GM12878 (cell line): ENCODE data around the gene XCR1. TPM values are rescaled to one million over a fixed set of nuclear protein-coding genes. Genes with fewer than 3 reads are reported as not detected.

Experiments used
- BHLHE40 ChIP-seq, 2 experiments: fragments of 450-650 bp in 1 of 2; IDR thresholded peaks; 2 replicates each; pipeline ENCODE4 v1.6.1; 2011 to 2017; ENCODE audit warnings: low read depth in 2 of 2, borderline replicate concordance in 1 of 2, improper control_type of control experiment in 1 of 2, low read length in 1 of 2, mild to moderate bottlenecking in 1 of 2
- CREM ChIP-seq: IDR thresholded peaks from 2 replicates; pipeline ENCODE4 v1.6.1; 2014; ENCODE audit warnings: antibody characterized with exemption, low read depth
- DPF2 ChIP-seq: fragments of 450-650 bp; IDR thresholded peaks from 2 replicates; pipeline ENCODE4 v1.6.1; 2017; ENCODE audit warnings: mild to moderate bottlenecking
- FOS ChIP-seq: IDR thresholded peaks from 3 replicates; pipeline ENCODE4 v1.6.1; 2011; ENCODE audit warnings: borderline replicate concordance; ENCODE audit not compliant: insufficient read length; ENCODE audit errors: extremely low read depth
- IRF4 ChIP-seq: IDR thresholded peaks from 2 replicates; pipeline ENCODE4 v1.6.1; 2011; ENCODE audit warnings: low read depth, low read length
- MEF2B ChIP-seq: fragments of 450-650 bp; IDR thresholded peaks from 2 replicates; pipeline ENCODE4 v1.6.1; 2018; ENCODE audit warnings: mild to moderate bottlenecking, moderate library complexity; ENCODE audit not compliant: partially characterized antibody, poor library complexity, severe bottlenecking
- MYC ChIP-seq: IDR thresholded peaks from 2 replicates; pipeline ENCODE4 v1.6.1; 2011; ENCODE audit warnings: mild to moderate bottlenecking, low read length, moderate library complexity, inconsistent platforms; ENCODE audit not compliant: insufficient read depth, insufficient replicate concordance, insufficient read length, severe bottlenecking
- NBN ChIP-seq: fragments of 450-650 bp; IDR thresholded peaks from 2 replicates; pipeline ENCODE4 v1.6.1; 2016
- NFXL1 ChIP-seq: fragments of 450-650 bp; IDR thresholded peaks from 2 replicates; pipeline ENCODE4 v1.6.1; 2017; ENCODE audit warnings: antibody characterized with exemption, mild to moderate bottlenecking, borderline replicate concordance
- NR2F1 ChIP-seq: fragments of 450-650 bp; conservative IDR thresholded peaks from 2 replicates; pipeline ENCODE4 v1.6.1; 2017; ENCODE audit warnings: mild to moderate bottlenecking
- PML ChIP-seq: IDR thresholded peaks from 2 replicates; pipeline ENCODE4 v1.6.1; 2012; ENCODE audit warnings: low read length, inconsistent platforms
- POLR2AphosphoS5 ChIP-seq: IDR thresholded peaks from 2 replicates; pipeline ENCODE4 v1.6.1; 2011; ENCODE audit warnings: mild to moderate bottlenecking, low read length, inconsistent platforms
- RAD51 ChIP-seq: fragments of 450-650 bp; IDR thresholded peaks from 2 replicates; pipeline ENCODE4 v1.6.1; 2016; ENCODE audit warnings: moderate library complexity, mild to moderate bottlenecking, inconsistent platforms
- SMAD5 ChIP-seq: IDR thresholded peaks from 2 replicates; pipeline ENCODE4 v1.6.1; 2016; ENCODE audit warnings: antibody characterized with exemption, low read depth
- SMC3 ChIP-seq: IDR thresholded peaks from 2 replicates; pipeline ENCODE4 v1.6.1; 2011; ENCODE audit warnings: low read length, improper control_type of control experiment, borderline replicate concordance
- STAT1 ChIP-seq: fragments of 450-650 bp; conservative IDR thresholded peaks from 2 replicates; pipeline ENCODE4 v1.6.1; 2014; ENCODE audit warnings: antibody characterized with exemption, mild to moderate bottlenecking
- YY1 ChIP-seq: IDR thresholded peaks from 2 replicates; pipeline ENCODE4 v1.6.1; 2011; ENCODE audit warnings: low read depth, mild to moderate bottlenecking, low read length
- polyA plus RNA-seq, 11 experiments: library from polyadenylated mRNA; depleted of rRNA in 4 of 11; unstranded in 6 of 11; stranded (reverse) in 5 of 11; fragments of >200 nt; fragmentation: Nextera tagmentation in 4 of 11; fragmentation: Illumina TruSeq in 1 of 11; extraction: Ambion mirVana in 4 of 11; extraction: Trizol in 1 of 11; gene quantifications; 1 replicate in 1 of 11; 2 replicates in 10 of 11; pipeline versions ENCODE4 v1.2.1 to v1.2.3, GENCODE V29; 2011 to 2016; ENCODE audit warnings: inconsistent platforms in 2 of 11, missing spikeins in 2 of 11, low read depth in 1 of 11
- total RNA-seq, 4 experiments: library from RNA; depleted of rRNA in 3 of 4; stranded (reverse); fragments of >200 nt in 3 of 4; fragmentation: Illumina TruSeq in 1 of 4; extraction: Trizol in 1 of 4; gene quantifications; 2 replicates each; pipeline versions ENCODE4 v1.2.1 to v1.2.3, GENCODE V29; 2013 to 2021
- TF ChIP-seq, protein P1 (sequence below): fragments of 450-650 bp; IDR thresholded peaks from 2 replicates; pipeline ENCODE4 v1.6.1; 2016; ENCODE audit warnings: mild to moderate bottlenecking
- TF ChIP-seq, protein P2 (sequence below): fragments of 450-650 bp; IDR thresholded peaks from 2 replicates; pipeline ENCODE4 v1.6.1; 2018; ENCODE audit warnings: borderline replicate concordance, mild to moderate bottlenecking; ENCODE audit not compliant: partially characterized antibody
- TF ChIP-seq, protein P3 (sequence below): fragments of 450-650 bp; IDR thresholded peaks from 2 replicates; pipeline ENCODE4 v1.6.1; 2016; ENCODE audit warnings: mild to moderate bottlenecking
- TF ChIP-seq, protein P4 (sequence below): IDR thresholded peaks from 2 replicates; pipeline ENCODE4 v1.6.1; 2012; ENCODE audit warnings: low read length, inconsistent platforms
- TF ChIP-seq, protein P5 (sequence below): IDR thresholded peaks from 2 replicates; pipeline ENCODE4 v1.6.1; 2012; ENCODE audit warnings: low read depth, low read length, improper control_type of control experiment

XCR1 gene
- total and polyA plus RNA-seq, 10 of the 15 experiments (the other 5 are each of a cell fraction or from before 2014, with no cell fraction given): 0.02 to 0.29 (median 0.13) TPM; not detected in 2

DNA sequence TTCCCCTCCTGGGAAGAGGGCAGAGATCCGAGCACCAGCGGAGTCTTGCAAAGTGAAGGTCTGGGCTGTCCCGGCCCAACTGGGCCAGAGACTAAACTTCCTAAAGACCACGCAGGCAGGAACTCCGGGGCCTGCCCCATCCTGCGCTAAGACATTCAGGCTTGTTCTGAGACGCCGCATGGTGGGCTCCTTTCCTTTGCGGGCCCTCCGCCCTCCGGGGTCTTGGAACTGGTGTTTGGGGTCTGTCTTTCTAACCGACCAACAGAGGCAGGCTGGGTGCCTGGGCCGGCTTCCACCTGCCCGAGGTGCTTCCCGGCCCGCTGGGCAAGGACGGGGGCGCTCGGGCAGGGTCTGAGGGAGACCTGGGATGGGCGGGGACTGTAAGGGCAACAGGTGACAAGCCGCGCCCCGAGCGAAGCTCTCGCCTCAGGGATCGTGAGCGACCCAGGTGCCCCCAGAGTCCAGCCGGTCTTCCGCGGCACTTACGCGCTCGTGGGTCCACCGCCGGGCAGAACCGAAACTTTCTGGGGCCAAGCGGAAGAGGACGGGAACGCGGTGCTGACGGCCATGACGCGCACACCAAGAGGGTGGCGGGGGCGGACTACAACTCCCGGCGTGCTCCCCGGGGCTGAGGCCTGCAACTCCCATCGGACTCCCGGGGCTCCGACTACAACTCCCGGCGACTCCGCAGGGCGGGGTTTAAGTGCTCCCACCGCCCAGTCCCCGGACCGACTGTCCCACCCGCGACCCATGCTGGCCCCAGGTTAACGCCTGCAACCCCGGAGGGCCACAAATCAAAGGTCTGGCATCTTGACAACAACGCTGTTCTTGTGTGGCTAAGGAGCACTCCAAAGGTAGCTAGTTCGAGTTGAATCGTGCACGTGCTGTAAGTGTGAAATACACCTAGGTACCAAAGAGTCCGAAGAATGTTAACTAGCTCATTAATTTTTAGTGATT, 31.8 kb downstream of the XCR1 start, which contains the start of gene FYCO1 (continued):
- TF ChIP-seq NFXL1: peak; percentile 51; the same call in 1 of the 2 replicates
- peak in 1 of 2 experiments; percentile 64; a peak in 1 of 4 replicates for TF ChIP-seq BHLHE40 (IDR thresholded peaks at IDR 0.05; ENCODE audit: borderline replicate concordance in 1 of 2, low read depth in 2 of 2, low read length in 1 of 2)
- TF ChIP-seq NR2F1: peak; percentile 82
- TF ChIP-seq MYC: no peak
- TF ChIP-seq, protein P1, sequence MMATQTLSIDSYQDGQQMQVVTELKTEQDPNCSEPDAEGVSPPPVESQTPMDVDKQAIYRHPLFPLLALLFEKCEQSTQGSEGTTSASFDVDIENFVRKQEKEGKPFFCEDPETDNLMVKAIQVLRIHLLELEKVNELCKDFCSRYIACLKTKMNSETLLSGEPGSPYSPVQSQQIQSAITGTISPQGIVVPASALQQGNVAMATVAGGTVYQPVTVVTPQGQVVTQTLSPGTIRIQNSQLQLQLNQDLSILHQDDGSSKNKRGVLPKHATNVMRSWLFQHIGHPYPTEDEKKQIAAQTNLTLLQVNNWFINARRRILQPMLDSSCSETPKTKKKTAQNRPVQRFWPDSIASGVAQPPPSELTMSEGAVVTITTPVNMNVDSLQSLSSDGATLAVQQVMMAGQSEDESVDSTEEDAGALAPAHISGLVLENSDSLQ: 0 out of 2 replicates have a peak, but pooled peaks have one; percentile 27
- 0 out of 2 replicates have a peak, but pooled peaks have one; percentile 62 for TF ChIP-seq STAT1
- TF ChIP-seq, protein P2, sequence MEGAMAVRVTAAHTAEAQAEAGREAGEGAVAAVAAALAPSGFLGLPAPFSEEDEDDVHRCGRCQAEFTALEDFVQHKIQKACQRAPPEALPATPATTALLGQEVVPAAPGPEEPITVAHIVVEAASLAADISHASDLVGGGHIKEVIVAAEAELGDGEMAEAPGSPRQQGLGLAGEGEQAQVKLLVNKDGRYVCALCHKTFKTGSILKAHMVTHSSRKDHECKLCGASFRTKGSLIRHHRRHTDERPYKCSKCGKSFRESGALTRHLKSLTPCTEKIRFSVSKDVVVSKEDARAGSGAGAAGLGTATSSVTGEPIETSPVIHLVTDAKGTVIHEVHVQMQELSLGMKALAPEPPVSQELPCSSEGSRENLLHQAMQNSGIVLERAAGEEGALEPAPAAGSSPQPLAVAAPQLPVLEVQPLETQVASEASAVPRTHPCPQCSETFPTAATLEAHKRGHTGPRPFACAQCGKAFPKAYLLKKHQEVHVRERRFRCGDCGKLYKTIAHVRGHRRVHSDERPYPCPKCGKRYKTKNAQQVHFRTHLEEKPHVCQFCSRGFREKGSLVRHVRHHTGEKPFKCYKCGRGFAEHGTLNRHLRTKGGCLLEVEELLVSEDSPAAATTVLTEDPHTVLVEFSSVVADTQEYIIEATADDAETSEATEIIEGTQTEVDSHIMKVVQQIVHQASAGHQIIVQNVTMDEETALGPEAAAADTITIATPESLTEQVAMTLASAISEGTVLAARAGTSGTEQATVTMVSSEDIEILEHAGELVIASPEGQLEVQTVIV: no peak
- TF ChIP-seq IRF4: 0 out of 2 replicates have a peak, but pooled peaks have one; percentile 38
- TF ChIP-seq NBN: peak; percentile 62
- peak; percentile 66 for TF ChIP-seq POLR2AphosphoS5
- TF ChIP-seq FOS: no peak
- TF ChIP-seq, protein P3, sequence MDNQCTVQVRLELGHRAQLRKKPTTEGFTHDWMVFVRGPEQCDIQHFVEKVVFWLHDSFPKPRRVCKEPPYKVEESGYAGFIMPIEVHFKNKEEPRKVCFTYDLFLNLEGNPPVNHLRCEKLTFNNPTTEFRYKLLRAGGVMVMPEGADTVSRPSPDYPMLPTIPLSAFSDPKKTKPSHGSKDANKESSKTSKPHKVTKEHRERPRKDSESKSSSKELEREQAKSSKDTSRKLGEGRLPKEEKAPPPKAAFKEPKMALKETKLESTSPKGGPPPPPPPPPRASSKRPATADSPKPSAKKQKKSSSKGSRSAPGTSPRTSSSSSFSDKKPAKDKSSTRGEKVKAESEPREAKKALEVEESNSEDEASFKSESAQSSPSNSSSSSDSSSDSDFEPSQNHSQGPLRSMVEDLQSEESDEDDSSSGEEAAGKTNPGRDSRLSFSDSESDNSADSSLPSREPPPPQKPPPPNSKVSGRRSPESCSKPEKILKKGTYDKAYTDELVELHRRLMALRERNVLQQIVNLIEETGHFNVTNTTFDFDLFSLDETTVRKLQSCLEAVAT: peak; percentile 92; the same call in 1 of the 2 replicates
- TF ChIP-seq MEF2B: peak; percentile 35
- peak; percentile 93 for TF ChIP-seq DPF2
- TF ChIP-seq PML: no peak; the same call in 1 of the 2 replicates
- TF ChIP-seq YY1: peak; percentile 98
- 0 out of 2 replicates have a peak, but pooled peaks have one; percentile 48 for TF ChIP-seq SMAD5
- TF ChIP-seq CREM: peak; percentile 91
- TF ChIP-seq, protein P4, sequence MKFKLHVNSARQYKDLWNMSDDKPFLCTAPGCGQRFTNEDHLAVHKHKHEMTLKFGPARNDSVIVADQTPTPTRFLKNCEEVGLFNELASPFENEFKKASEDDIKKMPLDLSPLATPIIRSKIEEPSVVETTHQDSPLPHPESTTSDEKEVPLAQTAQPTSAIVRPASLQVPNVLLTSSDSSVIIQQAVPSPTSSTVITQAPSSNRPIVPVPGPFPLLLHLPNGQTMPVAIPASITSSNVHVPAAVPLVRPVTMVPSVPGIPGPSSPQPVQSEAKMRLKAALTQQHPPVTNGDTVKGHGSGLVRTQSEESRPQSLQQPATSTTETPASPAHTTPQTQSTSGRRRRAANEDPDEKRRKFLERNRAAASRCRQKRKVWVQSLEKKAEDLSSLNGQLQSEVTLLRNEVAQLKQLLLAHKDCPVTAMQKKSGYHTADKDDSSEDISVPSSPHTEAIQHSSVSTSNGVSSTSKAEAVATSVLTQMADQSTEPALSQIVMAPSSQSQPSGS: no peak
- TF ChIP-seq SMC3: no peak
- no peak for TF ChIP-seq RAD51
- TF ChIP-seq, protein P5, sequence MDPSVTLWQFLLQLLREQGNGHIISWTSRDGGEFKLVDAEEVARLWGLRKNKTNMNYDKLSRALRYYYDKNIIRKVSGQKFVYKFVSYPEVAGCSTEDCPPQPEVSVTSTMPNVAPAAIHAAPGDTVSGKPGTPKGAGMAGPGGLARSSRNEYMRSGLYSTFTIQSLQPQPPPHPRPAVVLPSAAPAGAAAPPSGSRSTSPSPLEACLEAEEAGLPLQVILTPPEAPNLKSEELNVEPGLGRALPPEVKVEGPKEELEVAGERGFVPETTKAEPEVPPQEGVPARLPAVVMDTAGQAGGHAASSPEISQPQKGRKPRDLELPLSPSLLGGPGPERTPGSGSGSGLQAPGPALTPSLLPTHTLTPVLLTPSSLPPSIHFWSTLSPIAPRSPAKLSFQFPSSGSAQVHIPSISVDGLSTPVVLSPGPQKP: peak; percentile 69
